NCI-H69 (cell line): ENCODE measurements around the gene ZNF785.
A peak's percentile ranks its signal among the peaks of the same experiment; 100 is the strongest.
"Not testable (repeated sequence)": the region's sequence is repeated elsewhere in the genome, so short reads cannot be mapped to it uniquely, and the experiment has no call there.

Source experiments
- DNase-seq: peaks from one replicate; lab custom pipeline; 2025; lab: John Stamatoyannopoulos, UW

The ZNF785 gene

DNA sequence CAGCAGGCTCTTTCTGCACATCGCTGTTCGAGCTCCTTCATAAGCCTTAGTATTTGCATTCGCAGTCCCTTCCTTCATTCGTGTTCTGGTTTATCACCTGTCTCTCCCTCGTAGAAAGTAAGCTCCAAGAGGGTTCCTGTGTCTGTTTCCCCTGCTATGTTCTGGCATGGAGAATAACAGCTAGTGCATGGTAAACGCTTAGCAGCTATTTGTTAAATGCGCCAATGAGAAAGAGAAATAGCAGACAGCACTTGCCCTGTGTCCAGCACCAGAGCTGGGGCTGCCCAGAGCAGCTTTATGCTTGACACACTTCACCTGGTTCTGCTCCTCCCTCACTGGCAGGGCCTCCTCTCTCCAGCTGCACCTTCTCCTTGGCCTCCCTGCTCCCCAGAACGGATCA is 19.5 kb downstream of the ZNF785 start:
- no peak for DNase-seq

DNA sequence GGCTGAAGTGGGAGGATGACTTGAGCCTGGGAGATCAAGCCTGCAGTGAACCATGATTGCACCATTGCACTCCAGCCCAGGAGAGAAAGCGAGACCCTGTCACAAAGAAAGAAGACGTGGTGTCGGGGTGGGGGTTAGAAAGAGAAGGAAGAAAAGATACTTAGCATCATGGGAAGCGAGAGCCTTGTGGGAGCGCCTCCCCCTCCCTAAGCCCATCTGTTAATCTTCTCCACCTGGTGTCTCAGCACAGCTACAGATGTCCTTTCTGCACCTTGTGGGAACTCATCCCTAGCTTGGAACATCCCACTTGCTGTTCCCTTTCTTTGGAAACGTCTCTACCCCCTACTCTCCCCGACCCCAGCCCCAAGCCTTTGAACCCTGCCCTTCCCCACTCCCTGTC is 20.0 kb downstream of the ZNF785 start:
- DNase-seq, result peak; percentile 25

DNA sequence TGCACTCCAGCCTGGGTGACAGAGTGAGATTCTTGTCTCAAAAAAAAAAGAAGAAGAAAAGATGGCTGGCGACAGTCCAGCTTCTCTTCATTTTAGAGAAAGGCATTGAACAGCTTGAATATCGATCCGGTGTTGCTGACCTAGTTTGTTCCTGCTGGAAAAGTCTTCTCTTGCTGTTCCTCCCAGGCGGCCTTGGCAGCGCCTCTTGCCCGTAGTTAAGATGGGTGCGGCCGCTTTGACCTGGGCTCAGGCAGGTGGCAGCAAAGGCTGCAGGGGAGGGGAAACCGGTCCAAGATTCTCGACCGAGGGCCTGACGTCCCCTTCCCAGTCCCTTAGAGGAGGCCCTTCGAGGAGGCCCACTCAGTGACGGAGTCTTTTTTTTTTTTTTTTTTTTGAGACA is 23.5 kb downstream of the ZNF785 start:
- no peak for DNase-seq

DNA sequence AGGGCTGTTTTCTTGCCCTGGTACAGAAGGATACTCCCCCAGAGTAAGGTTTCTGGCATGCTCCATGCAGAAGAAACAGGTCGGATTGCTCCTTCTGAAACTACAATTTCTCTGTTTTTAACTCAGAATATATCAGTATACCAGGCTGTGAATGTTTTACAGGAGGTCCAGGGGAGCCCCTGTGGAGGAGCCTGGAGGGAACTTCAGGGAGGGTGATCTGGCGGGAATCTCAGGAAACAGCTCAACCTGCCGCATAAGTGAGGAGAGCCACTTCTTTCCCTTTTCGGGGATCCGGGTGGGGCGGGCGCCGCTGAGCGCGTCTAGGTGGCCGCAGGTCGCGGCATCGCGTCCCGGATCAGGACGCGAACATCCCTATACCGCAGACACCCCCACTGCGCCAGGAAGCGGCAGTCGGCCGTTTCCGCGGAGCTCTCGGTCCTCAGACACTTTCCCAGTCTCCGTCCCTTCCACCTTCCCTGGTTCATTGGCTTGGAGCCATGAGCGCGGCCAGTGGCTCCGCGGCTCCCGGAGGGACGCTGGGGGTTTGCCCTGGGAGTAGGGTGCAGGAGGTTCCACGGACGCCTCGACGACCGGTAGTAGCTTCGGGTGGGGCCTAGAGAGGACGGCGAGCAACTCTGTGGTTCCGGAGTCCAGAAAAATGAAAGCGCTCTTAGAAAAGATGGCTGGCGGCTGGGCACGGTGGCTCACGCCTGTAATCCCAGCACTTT is 24.2 kb downstream of the ZNF785 start:
- no peak for DNase-seq

DNA sequence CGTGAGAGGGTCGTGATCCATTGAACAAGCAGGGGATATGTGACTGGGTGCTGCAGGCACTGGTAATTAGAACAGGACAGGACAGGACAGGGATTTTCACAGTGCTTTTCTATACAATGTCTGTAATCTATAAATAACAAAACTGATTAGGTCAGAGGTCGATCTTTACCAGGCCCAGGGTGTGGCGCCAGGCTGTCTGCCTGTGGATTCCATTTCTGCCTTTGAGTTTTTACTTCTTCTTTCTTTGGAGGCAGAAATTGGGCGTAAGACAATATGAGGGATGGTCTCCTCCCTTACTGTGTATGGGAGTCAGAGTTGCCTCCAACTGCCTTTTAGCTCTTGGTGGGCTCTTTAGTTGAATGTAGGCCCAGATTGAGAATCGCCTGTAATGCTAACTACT is 25.8 kb downstream of the ZNF785 start:
- no peak for DNase-seq

DNA sequence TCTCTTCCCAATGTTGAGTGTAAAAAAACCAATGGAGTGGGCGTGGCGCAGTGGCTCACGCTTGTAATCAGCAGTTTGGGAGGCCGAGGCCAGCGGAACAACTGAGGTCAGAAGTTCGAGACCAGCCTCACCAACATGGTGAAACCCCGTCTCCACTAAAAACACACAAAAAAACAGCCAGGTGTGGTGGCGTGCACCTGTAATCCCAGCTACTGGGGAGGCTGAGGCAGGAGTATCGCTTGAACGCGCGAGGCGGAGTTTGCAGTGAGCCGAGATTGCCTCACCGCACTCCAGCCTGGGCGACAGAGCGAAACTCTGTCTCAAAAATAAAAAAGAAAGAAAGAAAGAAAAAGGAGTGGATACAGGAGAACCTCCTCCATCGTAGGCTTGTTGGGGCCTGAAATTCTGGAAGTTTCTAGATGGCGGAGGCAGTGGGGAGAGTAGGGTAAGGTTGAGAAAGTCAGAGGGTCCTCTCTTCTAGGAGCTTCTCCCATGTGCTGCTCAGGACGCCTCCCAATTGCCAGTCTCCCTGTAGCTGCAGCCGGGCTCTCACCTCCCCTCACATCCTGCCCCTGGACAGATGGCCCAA is 26.6 kb downstream of the ZNF785 start:
- DNase-seq, result no peak

DNA sequence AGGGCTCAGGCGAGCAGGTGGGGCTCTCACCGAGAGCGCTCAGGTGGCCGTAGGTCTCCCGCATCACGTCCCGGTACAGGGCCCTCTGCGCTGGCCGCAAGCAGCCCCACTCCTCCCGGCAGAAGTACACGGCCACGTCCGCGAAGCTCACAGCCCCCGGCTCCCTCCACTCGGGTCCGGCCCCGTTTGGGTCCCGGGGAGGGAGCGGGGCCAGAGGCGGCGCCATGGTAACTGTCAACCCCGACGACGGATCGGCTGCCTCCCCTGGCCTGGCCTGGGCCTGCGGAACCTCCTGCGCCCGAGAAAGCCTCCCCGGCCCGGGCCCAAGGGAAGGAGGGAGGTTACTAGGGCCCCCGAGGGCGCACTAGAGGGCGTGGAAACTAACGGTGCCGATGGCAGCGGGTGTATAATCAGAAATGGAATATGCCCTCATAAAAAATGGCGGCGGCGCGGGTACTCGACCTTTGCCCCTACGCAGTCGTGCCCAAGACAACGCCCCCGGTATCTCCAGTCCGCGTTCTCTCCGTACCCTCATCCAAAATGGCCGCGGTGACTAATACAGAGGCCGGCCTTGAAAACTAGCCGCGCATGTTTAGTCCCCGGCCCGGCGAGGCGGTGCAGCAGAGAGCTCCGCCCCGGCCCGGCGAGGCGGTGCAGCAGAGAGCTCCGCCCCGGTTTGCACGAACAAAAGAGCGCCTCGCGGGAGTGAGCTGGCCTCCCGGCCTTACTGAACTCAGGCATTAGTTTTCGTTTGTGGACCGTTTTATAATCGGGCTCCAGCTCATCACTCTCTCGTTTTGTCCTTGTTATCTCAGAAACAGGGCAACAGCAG is 27.3 kb downstream of the ZNF785 start, which contains the start of gene ZNF764:
Gene ZNF764, minus strand, starts transcription at position 418 of the 832 bp plus-strand sequence. Its CDS starts 192 bp downstream, at position 226.
- peak; percentile 99 for DNase-seq

DNA sequence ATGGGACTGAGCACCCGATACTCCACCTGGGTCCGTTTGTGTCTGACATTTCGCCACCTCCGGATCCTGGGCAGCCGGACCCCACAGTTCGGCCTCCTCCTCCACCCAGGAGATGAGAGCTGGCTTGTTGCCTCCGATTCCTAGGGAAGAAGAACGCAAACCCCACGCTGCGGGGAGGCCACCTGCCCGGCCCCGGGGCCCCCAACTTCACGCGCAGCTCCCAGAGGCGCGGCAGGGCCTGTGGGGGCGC is 27.9 kb downstream of the ZNF785 start:
- no peak for DNase-seq

DNA sequence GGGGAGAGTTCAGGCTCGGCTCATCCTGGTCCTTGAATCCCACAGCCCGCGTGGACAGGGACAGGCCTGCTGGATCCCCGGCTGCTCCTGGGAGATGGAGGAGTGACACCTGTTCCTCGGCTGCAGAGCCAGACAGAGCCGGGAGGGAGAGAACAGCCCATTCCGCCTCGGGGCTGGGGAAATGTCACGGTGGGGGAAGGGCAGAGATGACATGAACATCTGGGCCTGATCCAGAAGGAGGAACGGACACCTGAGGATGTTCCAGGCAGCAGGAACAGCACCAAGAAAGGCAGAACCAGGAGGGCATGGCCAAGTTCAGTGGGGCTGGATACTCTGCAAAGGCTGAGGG is 29.4 kb downstream of the ZNF785 start:
- DNase-seq, result peak; percentile 19

DNA sequence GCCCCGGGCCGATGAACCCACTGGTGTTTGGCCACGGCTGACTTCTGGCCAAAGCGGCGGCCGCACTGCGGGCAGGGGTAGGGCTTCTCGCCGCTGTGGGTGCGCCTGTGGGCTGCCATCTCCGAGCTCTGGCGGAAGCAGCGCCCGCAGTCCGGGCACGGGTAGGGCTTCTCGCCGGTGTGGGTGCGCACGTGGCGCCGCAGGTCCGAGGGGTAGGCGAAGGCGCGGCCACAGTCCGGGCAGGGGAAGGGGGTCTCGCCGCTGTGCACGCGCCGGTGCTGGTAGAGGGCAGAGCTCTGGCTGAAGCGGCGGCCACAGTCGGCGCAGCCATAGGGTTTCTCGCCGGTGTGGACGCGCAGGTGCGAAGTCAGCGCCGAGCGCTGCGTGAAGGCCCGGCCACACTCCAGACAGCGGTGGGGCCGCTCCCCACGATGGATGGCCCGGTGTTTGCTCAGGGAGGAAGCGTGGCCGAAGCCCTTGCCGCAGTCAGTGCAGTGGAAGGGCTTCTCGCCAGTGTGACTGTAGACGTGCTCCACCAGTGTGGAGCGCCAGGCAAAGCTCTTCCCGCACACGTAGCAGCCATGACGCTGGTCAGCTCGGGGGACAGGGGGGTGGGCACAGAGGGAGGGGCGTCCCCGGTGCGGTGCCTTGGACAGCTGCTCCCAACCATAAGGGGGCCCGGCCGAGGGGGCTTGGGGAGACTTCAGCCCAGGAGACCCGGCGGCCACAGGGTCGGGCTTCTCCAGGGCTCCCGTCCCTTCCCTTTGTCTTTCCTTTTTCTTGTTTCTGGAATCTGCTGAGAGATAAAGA is 30.0 kb downstream of the ZNF785 start:
- no peak for DNase-seq

DNA sequence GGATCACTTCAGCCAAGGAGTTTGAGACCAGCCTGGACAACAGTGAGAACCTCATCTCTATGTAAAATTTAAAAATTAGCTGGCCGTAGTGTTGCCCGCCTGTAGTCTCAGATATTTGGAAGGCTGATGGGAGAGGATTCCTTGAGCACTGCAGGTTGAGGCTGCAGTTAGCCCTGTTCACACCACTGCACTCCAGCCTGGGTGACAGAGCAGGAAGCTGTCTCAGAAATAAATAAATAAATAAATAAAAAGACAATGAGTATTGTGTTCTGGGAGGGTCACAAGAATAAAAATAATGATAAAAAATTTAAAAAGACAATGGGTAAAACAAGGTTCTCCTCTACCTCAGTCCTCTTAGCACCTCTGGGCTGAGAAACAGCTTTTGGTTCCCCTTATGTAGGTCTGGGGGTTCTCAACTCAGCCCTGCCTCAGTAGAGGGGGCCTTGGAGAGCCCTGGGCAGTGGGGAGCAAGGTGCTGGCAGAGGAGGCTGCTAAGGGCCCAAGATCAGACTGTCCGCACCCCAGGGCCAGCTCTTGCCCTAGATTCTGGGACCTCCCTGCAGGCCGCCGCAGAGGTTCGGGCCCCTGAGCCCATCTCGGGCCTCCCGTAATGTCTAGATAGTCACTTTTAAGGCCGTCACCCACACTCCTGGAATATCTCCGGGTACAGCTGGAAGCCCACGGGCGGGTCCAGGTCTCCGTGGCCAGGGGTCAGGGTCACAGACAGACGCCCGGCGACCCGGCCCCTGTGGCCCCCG is 30.8 kb downstream of the ZNF785 start:
- DNase-seq, result no peak

DNA sequence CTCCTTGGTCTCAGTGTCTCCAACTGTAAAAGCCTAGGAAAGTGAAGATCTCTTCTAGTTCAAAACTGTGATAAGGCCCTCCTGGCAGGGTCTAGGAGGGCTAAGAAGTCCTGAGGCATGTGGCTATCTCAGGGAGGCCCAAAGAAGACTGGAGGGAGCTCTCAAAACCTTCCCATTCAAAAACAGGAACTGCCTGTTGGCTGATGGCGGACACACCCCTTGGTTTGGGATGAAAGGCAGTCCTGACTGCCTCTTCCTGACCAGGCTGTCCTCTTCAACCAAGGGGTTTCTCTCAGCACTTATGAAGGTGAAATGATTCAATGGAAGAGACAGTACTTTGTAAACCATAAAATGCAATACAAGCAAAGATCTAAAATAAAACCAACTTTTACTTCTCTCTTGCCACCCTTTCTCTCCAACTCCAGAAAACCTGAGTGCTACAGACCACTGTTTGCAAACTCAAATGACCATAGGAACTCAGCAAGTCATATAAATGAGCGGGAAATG is 32.1 kb downstream of the ZNF785 start:
- no peak for DNase-seq

DNA sequence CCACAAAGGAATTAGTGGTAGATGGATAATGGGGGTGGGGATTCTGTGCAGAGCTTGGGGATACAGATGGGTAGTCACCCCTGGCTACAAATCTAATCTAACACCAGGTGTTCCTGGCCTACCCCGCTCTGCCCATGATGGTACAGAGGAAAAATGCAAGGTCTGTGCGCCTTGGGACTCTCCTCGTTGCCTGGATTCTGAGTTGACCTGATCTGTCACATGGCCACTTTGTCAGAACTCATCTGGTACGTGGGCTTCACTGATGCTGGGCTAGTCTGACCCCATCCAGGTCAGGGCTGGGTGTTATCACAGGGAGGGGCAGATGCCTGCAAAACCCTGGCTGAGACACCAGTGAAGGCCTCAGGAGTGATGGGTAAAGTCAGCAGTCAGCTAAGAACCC is 32.5 kb downstream of the ZNF785 start:
- no peak for DNase-seq

DNA sequence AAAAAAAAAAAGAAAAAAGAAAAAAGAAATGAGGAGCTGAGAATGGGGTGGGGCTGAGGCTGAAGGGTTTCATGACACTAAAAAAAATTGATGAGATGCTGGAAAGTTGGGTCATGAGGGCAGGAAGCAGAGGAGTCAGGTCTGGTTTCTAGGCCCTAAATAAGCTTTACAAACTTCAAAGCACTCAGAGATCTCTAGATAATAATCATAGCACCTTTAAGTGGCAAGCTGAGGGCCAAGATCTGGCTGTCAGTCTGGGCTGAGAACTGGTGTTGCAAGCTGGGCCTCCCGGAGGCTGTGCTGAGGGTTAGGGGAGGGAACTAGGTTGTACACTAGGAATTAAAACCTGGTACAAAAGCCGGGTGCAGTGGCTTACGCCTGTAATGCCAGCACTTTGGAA is 33.7 kb downstream of the ZNF785 start:
- DNase-seq, result no peak

DNA sequence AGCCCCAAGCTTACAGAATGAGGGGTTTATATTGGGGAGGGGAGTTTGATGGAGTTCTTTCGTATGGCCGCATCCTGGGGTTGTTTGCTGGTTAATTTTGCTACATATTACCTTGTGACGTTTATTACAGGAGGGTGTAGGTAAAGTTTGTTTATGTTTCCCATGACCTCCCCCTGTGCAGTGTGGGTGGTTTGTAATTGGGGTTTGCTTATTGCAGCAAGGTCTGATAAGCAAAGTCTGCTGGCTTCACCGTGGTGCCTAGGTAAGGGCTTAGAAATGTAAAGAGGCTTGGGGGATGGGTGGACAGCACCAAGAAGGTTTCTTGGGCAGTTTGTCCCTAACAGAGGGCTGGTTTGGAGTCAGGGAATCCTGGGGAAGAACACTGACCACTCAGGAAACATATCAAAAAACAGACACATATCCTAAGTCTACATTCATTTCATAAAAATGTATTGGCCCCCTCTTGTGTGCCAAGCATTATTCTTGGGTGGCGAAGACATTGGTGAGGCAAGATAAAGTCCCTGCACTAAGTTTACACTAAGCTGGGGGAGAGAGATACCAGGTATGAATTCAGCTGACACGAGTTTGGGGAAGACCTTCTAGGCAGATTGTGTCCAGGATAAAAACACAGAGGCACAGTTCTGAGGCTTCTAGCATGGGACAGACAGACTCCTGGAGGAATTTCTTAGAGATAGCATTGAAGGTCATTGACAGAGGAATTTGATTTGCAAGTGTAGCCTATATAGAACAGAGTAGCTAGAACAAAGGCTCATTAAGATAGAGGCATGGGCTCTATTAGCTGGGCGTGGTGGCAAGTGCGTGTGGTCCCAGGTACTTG is 36.9 kb downstream of the ZNF785 start:
- no peak for DNase-seq

DNA sequence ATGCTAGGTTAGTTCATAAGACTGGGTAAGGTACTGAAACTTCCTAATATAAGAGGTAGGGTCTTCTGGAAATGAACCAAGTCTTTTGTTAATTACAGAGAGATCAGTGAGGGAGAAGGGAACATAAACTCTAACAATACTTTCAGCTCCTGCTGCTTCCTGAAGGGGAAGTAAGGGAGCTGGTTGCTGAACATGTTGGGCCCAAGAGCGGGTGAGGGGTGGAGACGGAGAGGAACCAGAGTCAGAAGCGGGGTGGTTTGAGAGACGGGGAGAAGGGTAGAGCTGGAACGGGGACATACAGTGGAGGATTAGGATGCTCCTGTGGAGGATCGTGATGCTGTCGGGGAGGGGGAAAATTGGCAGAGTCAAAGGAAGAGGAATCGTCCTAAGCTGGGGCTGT is 39.4 kb downstream of the ZNF785 start:
- no peak for DNase-seq

DNA sequence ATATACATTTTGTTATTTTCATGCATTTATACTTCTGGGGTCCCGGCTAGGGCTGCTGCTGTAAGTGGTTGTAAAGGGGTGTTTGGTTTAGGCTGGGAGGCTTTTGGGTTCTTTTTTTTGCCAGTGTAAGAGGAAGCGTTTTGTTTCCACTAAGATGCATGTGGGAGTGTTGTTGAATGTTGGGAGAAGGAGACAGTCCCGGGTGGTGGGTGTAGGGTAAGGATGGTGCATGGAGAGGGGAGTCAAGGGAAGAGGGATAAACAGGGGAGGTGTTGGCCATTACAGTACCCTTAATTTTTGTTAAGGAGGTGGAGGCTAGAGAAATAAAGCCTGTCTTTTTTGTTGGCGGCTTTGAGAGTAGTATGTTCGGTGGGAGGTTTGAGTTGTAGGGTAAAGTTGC is 42.4 kb downstream of the ZNF785 start:
- DNase-seq, result no peak

DNA sequence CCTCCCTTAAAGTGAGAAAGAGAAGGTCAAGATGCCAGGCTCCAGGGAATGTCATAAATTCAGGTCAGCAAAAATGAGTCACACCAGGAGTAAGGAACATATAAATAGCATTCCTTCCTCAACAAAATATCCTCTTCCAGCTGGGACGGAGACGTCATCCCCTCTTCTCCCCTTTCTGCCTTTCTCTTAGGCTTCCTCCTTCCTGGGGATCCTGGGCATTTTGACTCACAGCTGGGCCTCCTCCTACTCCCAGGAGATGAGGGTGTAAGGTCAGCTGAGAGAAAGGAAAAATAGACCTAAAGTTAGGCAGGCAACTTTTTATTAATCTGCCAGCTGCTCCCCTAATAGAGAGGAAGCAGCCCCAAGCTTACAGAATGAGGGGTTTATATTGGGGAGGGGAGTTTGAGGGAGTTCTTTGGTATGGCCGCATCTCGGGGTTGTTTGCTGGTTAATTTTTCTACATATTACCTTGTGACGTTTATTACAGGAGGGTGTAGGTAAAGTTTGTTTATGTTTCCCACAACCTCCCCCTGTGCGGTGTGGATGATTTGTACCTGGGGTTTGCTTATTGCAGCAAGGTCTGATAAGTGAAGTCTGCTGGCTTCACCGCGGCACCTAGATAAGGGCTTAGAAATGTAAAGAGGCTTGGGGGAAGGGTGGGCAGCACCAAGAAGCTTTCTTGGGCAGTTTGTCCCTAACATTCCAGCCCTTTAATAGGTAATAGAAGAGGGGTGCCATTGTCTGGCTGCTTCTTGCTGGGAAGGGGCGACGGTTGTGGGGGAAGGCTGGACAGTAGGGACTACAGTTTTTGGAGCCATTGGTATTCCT is 43.8 kb downstream of the ZNF785 start:
- DNase-seq, result no peak

DNA sequence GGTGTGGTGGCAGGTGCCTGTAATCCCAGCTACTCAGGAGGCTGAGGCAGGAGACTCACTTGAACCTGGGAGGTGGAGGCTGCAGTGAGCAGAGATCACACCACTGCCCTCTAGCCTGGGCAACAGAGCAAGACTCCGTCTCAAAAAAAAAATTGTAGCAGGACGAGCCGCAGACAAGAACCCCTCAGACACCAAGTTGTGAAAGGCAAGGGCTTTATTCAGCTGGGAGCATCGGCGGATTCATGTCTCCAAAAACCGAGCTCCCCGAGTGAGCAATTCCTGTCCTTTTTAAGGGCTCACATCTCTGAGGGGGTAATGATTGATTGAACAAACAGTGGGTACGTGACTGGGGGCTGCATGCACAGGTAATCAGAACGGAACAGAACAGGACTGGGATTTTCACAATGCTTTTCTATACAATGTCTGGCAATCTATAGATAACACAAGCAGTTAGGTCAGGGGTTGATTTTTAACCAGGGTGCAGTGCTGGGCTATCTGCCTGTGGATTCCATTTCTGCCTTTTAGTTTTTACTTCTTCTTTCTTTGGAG is 44.5 kb downstream of the ZNF785 start:
- DNase-seq, result not testable (repeated sequence)
